ENCODE measurements around the gene FANK1.
A peak's percentile ranks its signal among the peaks of the same experiment; 100 is the strongest.

The FANK1 gene

GRCh38 chr10:125992254-125992653 is 95.9 kb downstream of the FANK1 start:
- DNase-seq = no peak

GRCh38 chr10:125994601-125995000 is 98.2 kb downstream of the FANK1 start:
- DNase-seq = no peak

- DNase-seq = no peak
Observed at GRCh38 chr10:125995726-125996304, 99.5 kb downstream of the FANK1 start.

- DNase-seq = no peak
Observed at GRCh38 chr10:125997586-125997985, 101.2 kb downstream of the FANK1 start.

GRCh38 chr10:125999694-126000093 is 103.3 kb downstream of the FANK1 start:
- DNase-seq = no peak

- no peak for DNase-seq
Observed at GRCh38 chr10:126001576-126001975, 105.2 kb downstream of the FANK1 start.

- no peak for DNase-seq
Observed at GRCh38 chr10:126004752-126005151, 108.4 kb downstream of the FANK1 start.

- no peak for DNase-seq
Observed at GRCh38 chr10:126006264-126006663, 109.9 kb downstream of the FANK1 start.

- DNase-seq = no peak
Observed at GRCh38 chr10:126006906-126007305, 110.5 kb downstream of the FANK1 start.

GRCh38 chr10:126009650-126010049 is 113.3 kb downstream of the FANK1 start:
- no peak for DNase-seq

GRCh38 chr10:126011995-126012394 is 115.6 kb downstream of the FANK1 start:
- DNase-seq = peak; percentile 29

GRCh38 chr10:126012485-126012884 is 116.1 kb downstream of the FANK1 start:
- no peak for DNase-seq

GRCh38 chr10:126013489-126014281 is 117.3 kb downstream of the FANK1 start:
- peak; percentile 8 for DNase-seq

GRCh38 chr10:126014309-126014708 is 117.9 kb downstream of the FANK1 start:
- no peak for DNase-seq

GRCh38 chr10:126015413-126015812 is 119.0 kb downstream of the FANK1 start:
- DNase-seq = no peak

GRCh38 chr10:126016156-126016805 is 119.9 kb downstream of the FANK1 start:
- DNase-seq = no peak

- no peak for DNase-seq
Observed at GRCh38 chr10:126016882-126017281, 120.5 kb downstream of the FANK1 start.

- DNase-seq = no peak
Observed at GRCh38 chr10:126017961-126018560, 121.7 kb downstream of the FANK1 start.

- no peak for DNase-seq
Observed at GRCh38 chr10:126021833-126022500, 125.6 kb downstream of the FANK1 start.

- DNase-seq = no peak
Observed at GRCh38 chr10:126022841-126023240, 126.5 kb downstream of the FANK1 start.

- DNase-seq = no peak
Observed at GRCh38 chr10:126027692-126028091, 131.3 kb downstream of the FANK1 start.

GRCh38 chr10:126029999-126030398 is 133.6 kb downstream of the FANK1 start:
- DNase-seq = no peak

GRCh38 chr10:126034586-126034985 is 138.2 kb downstream of the FANK1 start:
- DNase-seq = no peak

Measured in CD4-positive, alpha-beta T cell treated with Interleukin-12 subunit alpha and Interleukin-12 subunit beta, for 1 hour (primary cell).